GM23248 (cell line): Measurements from ENCODE around the gene FAM20C. TPM values are rescaled to one million over a fixed set of nuclear protein-coding genes. Genes with fewer than 3 reads are reported as not detected.
"Not testable (repeated sequence)": the region's sequence is repeated elsewhere in the genome, so short reads cannot be mapped to it uniquely, and the experiment has no call there.

Experiments used
- DNase-seq: peaks from one replicate; pipeline ENCODE4 v3.0.0-alpha.2; 2015
- H2AFZ ChIP-seq: fragments of 200-600 bp; sonication (generic); 2 replicates; pipeline ENCODE4 v1.6.1; 2016; ENCODE audit warnings: antibody characterized with exemption
- H3F3A ChIP-seq: fragments of 200-600 bp; sonication (generic); 2 replicates; pipeline ENCODE4 v1.6.1; 2016; ENCODE audit warnings: mild to moderate bottlenecking, antibody characterized with exemption, mixed run types; ENCODE audit not compliant: insufficient read depth
- H3K27ac ChIP-seq: fragments of 200-600 bp; sonication (generic); 2 replicates; pipeline ENCODE4 v1.5.1; 2016; ENCODE audit warnings: mild to moderate bottlenecking
- H3K27me3 ChIP-seq: fragments of 200-600 bp; sonication (generic); replicated peaks from 2 replicates; pipeline ENCODE4 v1.6.1; 2016; ENCODE audit warnings: mild to moderate bottlenecking; ENCODE audit not compliant: insufficient read depth
- H3K36me3 ChIP-seq: fragments of 200-600 bp; sonication (generic); 2 replicates; pipeline ENCODE4 v1.6.1; 2016; ENCODE audit warnings: low read depth, mild to moderate bottlenecking
- H3K4me1 ChIP-seq: fragments of 200-600 bp; sonication (generic); 2 replicates; pipeline ENCODE4 v1.6.1; 2016; ENCODE audit warnings: mild to moderate bottlenecking; ENCODE audit not compliant: insufficient read depth
- H3K4me2 ChIP-seq: fragments of 200-600 bp; sonication (generic); one replicate; pipeline ENCODE4 v1.6.1; 2016; ENCODE audit warnings: mild to moderate bottlenecking; ENCODE audit not compliant: unreplicated experiment
- H3K4me3 ChIP-seq: fragments of 200-600 bp; sonication (generic); 2 replicates; pipeline ENCODE4 v1.5.1; 2016; ENCODE audit warnings: mild to moderate bottlenecking
- H3K79me2 ChIP-seq: fragments of 200-600 bp; sonication (generic); 2 replicates; pipeline ENCODE4 v1.6.1; 2016; ENCODE audit warnings: mild to moderate bottlenecking; ENCODE audit not compliant: insufficient read depth
- H3K9ac ChIP-seq: fragments of 200-600 bp; sonication (generic); 2 replicates; pipeline ENCODE4 v1.6.1; 2016; ENCODE audit warnings: mild to moderate bottlenecking
- H3K9me2 ChIP-seq: fragments of 200-600 bp; sonication (generic); 2 replicates; pipeline ENCODE4 v1.6.1; 2016; ENCODE audit warnings: mixed run types, mild to moderate bottlenecking, moderate library complexity; ENCODE audit not compliant: insufficient read depth
- H3K9me3 ChIP-seq: fragments of 200-600 bp; sonication (generic); one replicate; pipeline ENCODE4 v1.6.1; 2017; ENCODE audit warnings: low read depth
- H4K20me1 ChIP-seq: fragments of 200-600 bp; sonication (generic); 2 replicates; pipeline ENCODE4 v1.6.0; 2016; ENCODE audit not compliant: insufficient read depth
- EZH2 ChIP-seq: fragments of 200-600 bp; sonication (generic); IDR thresholded peaks from 2 replicates; pipeline ENCODE4 v1.6.1; 2018; ENCODE audit warnings: antibody characterized with exemption, mild to moderate bottlenecking; ENCODE audit not compliant: insufficient read depth, poor library complexity, severe bottlenecking
- EZH2phosphoT487 ChIP-seq: fragments of 200-600 bp; sonication (generic); IDR thresholded peaks from 2 replicates; pipeline ENCODE4 v1.6.1; 2018; ENCODE audit warnings: antibody characterized with exemption, moderate library complexity, mild to moderate bottlenecking, low read depth; ENCODE audit not compliant: insufficient read depth
- WGBS, 2 experiments: methylation state at CpG; one replicate each; pipeline ENCODE4 v1.1.6; 2015 to 2017; ENCODE audit warnings: low lambda C conversion rate in 2 of 2, low coverage in 1 of 2; ENCODE audit errors: missing lambda C conversion rate in 2 of 2; 5-methylcytosine and 5-hydroxymethylcytosine counted together
- in situ Hi-C: fragments of 300-500 bp; cut with MboI; formaldehyde crosslinking; loops from 2 replicates; pipeline ENCODE4 v1.15.0; 2020
- polyA plus RNA-seq: library from polyadenylated mRNA; unstranded; fragments of >200 nt; fragmentation: Nextera tagmentation; extraction: Ambion mirVana; gene quantifications from 2 replicates; pipeline ENCODE4 v1.2.1, GENCODE V29; 2016
- total RNA-seq: library from RNA; depleted of rRNA; stranded (reverse); fragments of >200 nt; shearing (Covaris generic); gene quantifications from 2 replicates; pipeline ENCODE4 v1.2.3, GENCODE V29; 2014

FAM20C gene
- total and polyA plus RNA-seq, 2 experiments from 2014 or later = 13.5 to 63.8 TPM

GRCh38 chr7:295155-296154 lies 103.1 kb downstream of the FAM20C start:
- in situ Hi-C loops = no loop called here
- Histone ChIP-seq H3K9ac (no peak overlapping the region), H3K27me3 (peaks cover 47% of the 10 kb centered on the region), H2AFZ (no peak overlapping the region), H3F3A (no peaks in the 10 kb centered on the region), H3K27ac (no peak overlapping the region), H3K36me3 (no peaks in the 10 kb centered on the region), H3K9me2 (no peaks in the 10 kb centered on the region), H3K9me3 (no peaks in the 10 kb centered on the region), H3K4me1 (no peaks in the 10 kb centered on the region), H3K79me2 (no peaks in the 10 kb centered on the region), H3K4me2 (no peak overlapping the region), H4K20me1 (no peaks in the 10 kb centered on the region), H3K4me3 (no peak overlapping the region)
- DNase-seq = no peak
- TF ChIP-seq EZH2 (no peak), EZH2phosphoT487 (no peak)
- 57 to 59% methylated on average over 21 to 27 of the region's 27 CpGs for WGBS, 2 experiments

- no peaks in the 10 kb centered on the region for H3K79me2 ChIP-seq
- no peaks in the 10 kb centered on the region for H3K9me2 ChIP-seq
- DNase-seq = no peak
- WGBS, 2 experiments = 44% methylated on average over 9 to 19 of the region's 20 CpGs
- H3K27ac ChIP-seq = no peak overlapping the region
- no peaks in the 10 kb centered on the region for H4K20me1 ChIP-seq
- H3K27me3 ChIP-seq = peaks cover 39% of the 10 kb centered on the region
- no peak overlapping the region for H3K4me2 ChIP-seq
- H3K9ac ChIP-seq = no peak overlapping the region
- no peaks in the 10 kb centered on the region for H3K36me3 ChIP-seq
- no peaks in the 10 kb centered on the region for H3K4me1 ChIP-seq
- no peaks in the 10 kb centered on the region for H3K9me3 ChIP-seq
- no peak overlapping the region for H2AFZ ChIP-seq
- TF ChIP-seq EZH2 (no peak), EZH2phosphoT487 (no peak)
- in situ Hi-C loops = no loop called here
- H3K4me3 ChIP-seq = no peak overlapping the region
- no peaks in the 10 kb centered on the region for H3F3A ChIP-seq
Observed at GRCh38 chr7:296373-296945, 104.1 kb downstream of the FAM20C start.

- 75% methylated on average over 23 of the region's 24 CpGs; no CpG with 5 or more reads in 1 of the 2 experiments for WGBS, 2 experiments
- H3K4me2 ChIP-seq, H3K79me2 ChIP-seq, in situ Hi-C loops, DNase-seq, H3K4me1 ChIP-seq, H2AFZ ChIP-seq, H3K9me3 ChIP-seq, H3K9me2 ChIP-seq, H3K9ac ChIP-seq, H3K36me3 ChIP-seq, H3K4me3 ChIP-seq, H3K27ac ChIP-seq, H4K20me1 ChIP-seq, H3F3A ChIP-seq: not testable (repeated sequence)
- peaks cover 32% of the 10 kb centered on the region for H3K27me3 ChIP-seq
Observed at GRCh38 chr7:297141-297540, 104.8 kb downstream of the FAM20C start.

- Histone ChIP-seq H3K4me3 (no peak overlapping the region), H3K27me3 (peaks cover 26% of the 10 kb centered on the region), H3K4me2 (no peak overlapping the region), H3K4me1 (no peaks in the 10 kb centered on the region), H3K36me3 (no peaks in the 10 kb centered on the region), H3K79me2 (no peaks in the 10 kb centered on the region), H3K9ac (no peak overlapping the region), H2AFZ (no peak overlapping the region), H3K9me2 (no peaks in the 10 kb centered on the region), H3K27ac (no peak overlapping the region), H4K20me1 (no peaks in the 10 kb centered on the region), H3F3A (no peaks in the 10 kb centered on the region), H3K9me3 (no peaks in the 10 kb centered on the region)
- no peak for DNase-seq
- in situ Hi-C loops = no loop called here
- 57% methylated on average over 24 of the region's 24 CpGs for WGBS, 2 experiments
- no peak for TF ChIP-seq EZH2phosphoT487
- TF ChIP-seq EZH2 = no peak
Observed at GRCh38 chr7:297611-298374, 105.4 kb downstream of the FAM20C start.
